Measurements from ENCODE around the gene HAUS5.

GRCh38 chr19:35607661-35608060, 4.9 kb upstream of the HAUS5 start:
- TF ChIP-seq CTCF (IDR thresholded peaks at IDR 0.05) = no peak
- no peak for TF ChIP-seq POLR2A (IDR thresholded peaks at IDR 0.05)
